Middle frontal gyrus (tissue), 1 donor: Measurements from ENCODE around the gene ZNF512B.

Experiments
- DNase-seq: peaks from one replicate; pipeline ENCODE4 v3.0.0-alpha.2; 2015; ENCODE audit warnings: low spot score; ENCODE audit errors: extremely low spot score

The ZNF512B gene

DNA sequence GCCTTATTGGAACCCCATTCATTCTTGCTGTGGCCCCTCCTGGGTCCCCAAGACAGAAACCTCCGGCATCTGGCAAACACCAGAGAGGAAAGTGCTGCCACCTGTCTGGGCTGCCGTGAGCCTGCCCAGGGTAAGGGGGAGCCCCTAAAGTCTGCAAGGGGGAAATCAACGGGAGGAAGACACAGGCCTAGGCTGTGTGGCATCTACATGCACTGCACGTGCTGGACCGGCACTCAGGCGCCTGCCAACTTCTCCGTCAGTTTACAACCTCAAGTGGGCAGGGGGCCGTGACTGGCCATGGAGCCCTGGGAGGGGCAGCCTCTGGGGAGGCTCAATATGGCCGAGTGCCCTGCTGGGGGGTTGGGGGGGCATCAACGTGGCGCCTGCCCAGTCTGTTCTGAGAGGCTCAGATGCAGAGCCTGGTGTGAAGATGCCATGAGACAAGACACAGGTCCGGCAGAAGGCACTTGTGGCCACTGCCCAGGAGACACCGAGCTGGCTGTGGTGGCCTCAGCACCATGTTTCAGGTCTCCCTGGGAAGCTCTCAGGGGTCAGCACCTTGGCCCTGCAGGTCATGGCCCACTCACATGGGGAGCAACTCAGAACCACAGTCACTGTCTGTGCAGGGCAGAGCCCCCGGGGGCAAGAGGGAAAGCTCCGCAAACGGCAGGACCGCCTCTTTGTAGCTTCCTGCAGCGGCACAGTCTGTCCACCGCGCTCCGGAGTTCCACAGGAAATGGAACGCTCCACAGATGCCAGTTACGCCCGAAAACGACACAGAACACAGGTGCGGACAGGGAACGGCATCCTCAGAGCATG is 21.9 kb downstream of the ZNF512B start:
- no peak for DNase-seq

GRCh38 chr20:63946986-63947637 is 22.6 kb downstream of the ZNF512B start:
- no peak for DNase-seq

GRCh38 chr20:63945921-63946920 is 23.5 kb downstream of the ZNF512B start:
- no peak for DNase-seq

DNA sequence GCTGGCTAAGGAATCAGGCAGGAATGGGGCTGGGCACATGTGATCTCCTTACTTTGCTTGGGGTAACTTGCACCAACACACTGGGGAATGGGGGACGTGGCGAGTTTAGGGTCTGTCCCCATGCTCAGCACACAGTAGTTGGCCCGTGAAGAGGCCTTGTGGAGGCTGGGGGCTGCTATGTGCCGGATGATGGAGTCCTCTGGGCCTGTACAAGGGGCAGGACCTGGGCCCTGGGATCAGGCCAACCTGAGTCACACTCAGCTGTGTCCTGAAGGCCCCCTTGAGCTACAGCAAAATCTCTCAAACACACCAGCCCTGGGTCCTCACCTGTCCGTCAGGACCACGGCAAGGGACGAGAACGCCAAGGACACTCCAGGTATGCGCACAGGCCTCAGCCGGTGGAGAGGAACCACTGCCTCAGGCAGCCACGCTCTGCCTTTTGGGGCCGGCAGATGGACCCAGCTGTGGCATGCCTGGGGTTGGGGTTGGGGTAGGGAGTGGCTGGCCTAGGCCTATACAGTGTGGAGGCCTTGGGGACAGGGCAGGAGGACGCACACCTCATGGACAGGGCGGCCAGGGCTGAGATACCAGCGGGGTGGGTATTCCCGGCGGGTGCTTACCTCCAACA is 24.6 kb downstream of the ZNF512B start:
- DNase-seq: no peak

DNA sequence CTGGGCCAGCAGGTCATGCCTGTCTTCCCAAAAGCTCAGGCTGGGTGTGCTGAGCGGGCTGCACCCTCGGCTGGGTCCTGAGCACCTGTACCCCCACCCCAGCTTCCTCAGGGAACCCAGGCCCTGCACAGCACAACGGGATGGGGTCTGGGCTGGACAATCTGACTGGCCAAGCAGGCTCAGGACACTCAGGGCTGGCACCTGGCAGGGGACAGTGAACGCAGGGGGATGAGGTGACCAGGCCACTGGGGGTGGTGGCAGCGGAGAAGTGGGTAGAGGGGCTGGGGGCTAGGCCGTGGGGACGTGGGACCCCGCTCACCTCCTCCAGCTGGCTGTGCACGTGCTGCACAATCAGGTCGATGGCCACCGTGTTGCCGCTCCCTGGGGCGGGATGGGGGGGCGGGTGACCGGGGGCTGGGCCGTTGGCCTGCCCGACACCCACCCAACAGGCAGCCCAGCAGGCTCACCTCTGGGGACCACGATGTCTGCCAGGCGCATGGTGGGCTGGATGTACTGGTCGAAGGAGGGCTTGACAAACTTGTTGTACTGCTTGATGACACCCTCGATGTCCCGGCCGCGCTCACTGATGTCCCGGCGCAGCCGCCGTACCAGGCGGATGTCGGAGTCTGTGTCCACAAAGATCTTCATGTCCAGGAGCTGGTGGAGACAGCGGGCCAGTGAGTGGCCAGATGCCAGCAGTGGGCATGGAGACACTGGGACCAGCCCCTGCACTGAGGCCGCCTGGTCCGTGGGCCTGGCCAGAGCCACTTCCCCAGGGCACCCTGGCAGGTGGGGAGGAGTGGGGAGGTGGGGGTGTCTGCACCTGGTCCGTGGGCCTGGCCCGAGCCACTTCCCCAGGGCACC is 25.4 kb downstream of the ZNF512B start:
- DNase-seq: no peak

DNA sequence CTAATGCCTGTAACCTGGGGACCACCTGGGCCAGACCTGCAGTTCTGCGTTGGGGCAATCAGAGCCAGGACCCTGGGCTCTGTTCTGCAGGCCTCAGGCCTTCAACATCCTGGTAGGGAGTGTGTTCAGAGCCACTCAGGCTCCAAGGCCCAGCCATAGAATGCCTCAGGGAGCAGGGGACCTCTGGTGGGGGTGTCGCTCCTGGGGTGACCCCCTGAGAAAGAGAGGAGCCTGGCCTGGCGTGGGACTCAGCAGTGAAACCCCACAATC is 26.0 kb downstream of the ZNF512B start:
- no peak for DNase-seq

- DNase-seq: no peak
These were observed 26.5 kb downstream of the ZNF512B start for GRCh38 chr20:63942969-63943807.

GRCh38 chr20:63942250-63942951 is 27.3 kb downstream of the ZNF512B start:
- no peak for DNase-seq

GRCh38 chr20:63941282-63942081 is 28.2 kb downstream of the ZNF512B start:
- no peak for DNase-seq

DNA sequence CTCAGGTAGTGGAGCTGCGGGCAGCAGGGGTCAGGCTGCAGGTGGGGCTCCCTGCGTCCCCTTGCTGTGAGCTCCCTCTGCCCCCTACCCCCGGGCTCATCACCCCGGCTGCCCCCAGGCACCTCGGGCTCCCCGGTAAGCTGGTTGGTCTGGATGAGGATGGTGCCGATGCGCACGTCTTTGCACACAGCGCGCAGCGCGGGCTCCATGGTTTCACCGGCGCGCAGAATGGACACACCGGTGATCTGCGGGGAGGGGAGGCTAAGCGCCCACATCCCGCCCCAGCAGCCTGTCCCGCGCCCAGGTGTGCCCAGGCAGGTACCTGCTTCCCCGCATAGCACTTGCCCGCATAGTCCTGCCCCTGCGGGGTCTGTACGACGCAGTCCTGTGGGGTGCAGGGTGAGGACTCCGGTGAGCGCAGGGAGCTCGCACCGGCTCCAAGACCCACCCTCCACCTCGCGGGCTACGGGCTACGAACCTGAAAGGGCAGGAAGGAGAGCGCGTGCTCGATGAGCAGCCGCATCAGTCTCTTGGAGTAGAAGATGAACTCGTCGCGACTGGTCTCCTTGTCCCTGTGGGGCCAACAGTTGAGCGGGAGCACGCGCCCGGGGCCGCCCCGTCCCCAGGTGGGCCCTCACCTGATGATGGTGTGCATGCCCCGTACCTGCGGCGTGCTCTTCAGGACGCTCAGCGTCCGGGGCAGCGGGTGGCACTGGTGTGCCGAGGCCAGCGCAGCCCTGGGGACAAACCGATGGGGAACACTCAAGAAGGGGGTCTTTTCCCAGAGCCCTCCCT is 29.1 kb downstream of the ZNF512B start:
- DNase-seq: no peak

DNA sequence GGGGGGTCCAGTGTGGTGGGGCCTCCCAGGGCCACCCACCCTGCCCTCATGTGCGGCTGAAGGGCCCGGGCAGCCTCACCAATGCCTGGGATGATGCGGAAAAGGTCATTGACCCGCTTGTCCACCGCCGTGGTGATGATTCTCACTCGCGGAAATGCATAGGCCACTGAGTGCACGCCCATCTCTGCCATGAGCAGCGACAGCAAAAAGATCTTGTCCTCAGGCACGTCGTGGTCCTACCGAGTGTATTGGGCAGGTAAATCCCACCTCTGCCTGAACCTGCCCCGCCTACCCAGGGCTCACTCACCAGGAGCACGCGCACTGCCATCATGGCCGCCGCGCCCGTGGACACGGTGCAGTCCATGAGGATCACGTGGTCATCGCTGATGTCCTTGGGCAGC is 29.7 kb downstream of the ZNF512B start:
- no peak for DNase-seq

GRCh38 chr20:63939061-63939935 is 30.4 kb downstream of the ZNF512B start:
- DNase-seq: no peak

DNA sequence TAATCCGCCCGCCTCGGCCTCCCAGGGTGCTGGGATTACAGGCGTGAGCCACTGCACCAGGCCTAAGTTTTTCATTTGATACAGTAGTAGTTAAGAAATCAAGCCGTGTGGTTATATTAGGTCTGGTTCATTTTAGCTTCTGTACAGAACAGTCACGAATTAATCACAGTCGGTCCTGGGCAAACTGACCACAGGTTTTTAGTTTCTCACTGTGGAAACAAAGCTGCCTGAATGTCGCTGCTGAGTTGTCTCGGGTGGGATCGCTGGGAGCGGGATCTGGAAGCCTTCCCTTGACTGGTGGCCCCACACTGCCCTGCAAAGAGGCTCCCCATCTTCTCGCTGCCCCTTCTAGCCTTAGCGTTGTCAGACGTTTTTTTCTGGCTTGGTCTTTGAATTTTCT is 32.1 kb downstream of the ZNF512B start:
- no peak for DNase-seq

DNA sequence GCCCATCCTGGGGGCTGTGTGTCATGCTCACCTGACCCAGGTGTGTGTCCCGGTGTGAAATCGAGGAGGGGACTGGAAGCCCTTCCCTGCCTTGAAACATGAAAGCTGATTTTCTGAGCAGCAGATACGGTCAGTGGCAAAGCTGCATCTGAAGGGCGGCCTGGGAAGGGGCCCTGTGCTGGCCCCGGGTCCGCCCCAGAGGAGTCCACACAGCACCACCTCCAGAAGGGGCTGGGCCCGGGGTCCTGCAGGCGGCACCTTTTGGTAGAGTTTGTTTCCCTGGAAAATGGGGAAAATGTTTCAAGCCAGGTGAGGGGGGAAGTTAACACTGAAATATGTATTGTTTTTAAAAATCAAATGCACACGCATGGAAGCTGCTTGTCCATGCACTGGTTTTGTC is 34.3 kb downstream of the ZNF512B start:
- no peak for DNase-seq

- DNase-seq: no peak
These were observed 35.3 kb downstream of the ZNF512B start for GRCh38 chr20:63934271-63935068.

DNA sequence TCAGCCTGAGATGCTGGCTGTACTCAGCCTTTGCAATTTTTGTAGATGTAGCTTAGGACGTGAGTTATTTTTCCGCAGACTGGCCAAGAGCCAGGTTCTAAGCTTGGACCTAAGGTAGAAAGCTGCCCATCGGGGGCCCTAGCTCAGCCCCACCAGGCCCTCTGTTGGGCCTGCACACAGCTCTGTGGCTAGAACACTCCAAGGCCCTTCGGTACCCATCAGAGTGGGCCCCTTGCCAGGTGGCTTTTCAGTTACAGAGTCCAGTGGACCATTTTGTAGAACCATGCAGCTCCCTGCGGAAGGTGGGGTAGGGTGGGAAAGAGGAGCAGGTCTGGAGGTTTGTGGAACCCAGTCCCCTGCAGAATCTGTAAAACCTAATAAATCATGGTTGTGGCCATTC is 36.1 kb downstream of the ZNF512B start:
- DNase-seq: no peak
